Thoracic aorta endothelial cell (primary cell): ENCODE data around the gene ZNF574. TPM values are rescaled to one million over a fixed set of nuclear protein-coding genes. Genes with fewer than 3 reads are reported as not detected.

ENCODE experiments used
- total RNA-seq: library from RNA; depleted of rRNA; stranded (reverse); fragments of >200 nt; gene quantifications from 2 replicates; pipeline ENCODE4 v1.2.3, GENCODE V29; 2012

ZNF574 gene
- 11.0 and 14.8 TPM in 2 replicates for total RNA-seq

GRCh38 chr19:42075616-42076379, at the start of gene ZNF574:
Gene ZNF574 (plus strand): TSS chr19:42076166. CDS start chr19:42078607, 2,441 bp downstream.

GRCh38 chr19:42069619-42070351, 6.2 kb upstream of the ZNF574 start, which contains the start of gene GRIK5:
Gene GRIK5 (minus strand): TSS chr19:42070206. CDS start chr19:42065770, 4,436 bp downstream.

Other genes starting within 250 kb of the ZNF574 start
- not detected in 2 replicates for gene LYPD4, start 231.5 kb upstream of the ZNF574 start, total RNA-seq
- not detected in 2 replicates for gene DMRTC2, start 231.1 kb upstream of the ZNF574 start, total RNA-seq
- 922 and 1,155 TPM in 2 replicates for gene RPS19, start 215.9 kb upstream of the ZNF574 start, total RNA-seq
- gene CD79A, start 198.9 kb upstream of the ZNF574 start, total RNA-seq, result 0.13 TPM in 1 of 2 replicates, not detected in the other
- gene ARHGEF1, start 193.0 kb upstream of the ZNF574 start, total RNA-seq, result 51.7 and 62.0 TPM in 2 replicates
- gene ERFL, start 147.7 kb upstream of the ZNF574 start, total RNA-seq, result not detected in 2 replicates
- 67.9 and 89.9 TPM in 2 replicates for gene RABAC1, start 116.8 kb upstream of the ZNF574 start, total RNA-seq
- 0.07 and 0.13 TPM in 2 replicates for gene ATP1A3, start 81.9 kb upstream of the ZNF574 start, total RNA-seq
- gene GRIK5, start 6.0 kb upstream of the ZNF574 start, total RNA-seq, result 0.27 and 5.8 TPM in 2 replicates
- 0.40 and 1.1 TPM in 2 replicates for gene POU2F2, start 56.3 kb downstream of the ZNF574 start, total RNA-seq
- 9.0 and 16.9 TPM in 2 replicates for gene DEDD2, start 141.5 kb downstream of the ZNF574 start, total RNA-seq
- 9.0 and 11.1 TPM in 2 replicates for gene ZNF526, start 144.1 kb downstream of the ZNF574 start, total RNA-seq
- 22.3 and 30.4 TPM in 2 replicates for gene GSK3A, start 166.4 kb downstream of the ZNF574 start, total RNA-seq
- 19.7 and 36.5 TPM in 2 replicates for gene ERF, start 179.0 kb downstream of the ZNF574 start, total RNA-seq
- 23.9 and 36.1 TPM in 2 replicates for gene CIC, start 193.1 kb downstream of the ZNF574 start, total RNA-seq
- gene PRR19, start 226.0 kb downstream of the ZNF574 start, total RNA-seq, result 0.50 and 0.53 TPM in 2 replicates
- 24.5 and 27.3 TPM in 2 replicates for gene PAFAH1B3, start 226.5 kb downstream of the ZNF574 start, total RNA-seq
- gene TMEM145, start 237.1 kb downstream of the ZNF574 start, total RNA-seq, result not detected in 2 replicates
- gene MEGF8, start 249.5 kb downstream of the ZNF574 start, total RNA-seq, result 25.4 and 27.6 TPM in 2 replicates